ENCODE data around the gene OSBPL6.

Gene OSBPL6

GRCh38 chr2:178275600-178275999, 81.3 kb downstream of the OSBPL6 start:
- DNase-seq: no peak

- no peak for DNase-seq
These were observed 83.5 kb downstream of the OSBPL6 start for GRCh38 chr2:178277741-178278197.

GRCh38 chr2:178279142-178279541, 84.8 kb downstream of the OSBPL6 start:
- DNase-seq: no peak

GRCh38 chr2:178279636-178280035, 85.3 kb downstream of the OSBPL6 start:
- DNase-seq: no peak

- DNase-seq: peak in 3 of 6 experiments; percentile 3 to 56 (median 24)
These were observed 86.0 kb downstream of the OSBPL6 start for GRCh38 chr2:178280244-178280852.

- DNase-seq: no peak
These were observed 87.9 kb downstream of the OSBPL6 start for GRCh38 chr2:178282075-178282815.

- no peak for DNase-seq
These were observed 89.1 kb downstream of the OSBPL6 start for GRCh38 chr2:178283341-178283918.

GRCh38 chr2:178284613-178285286, 90.4 kb downstream of the OSBPL6 start:
- DNase-seq: no peak

- DNase-seq: no peak
These were observed 90.9 kb downstream of the OSBPL6 start for GRCh38 chr2:178285287-178285615.

- no peak for DNase-seq
These were observed 92.3 kb downstream of the OSBPL6 start for GRCh38 chr2:178286636-178287035.

- DNase-seq: no peak
These were observed 93.5 kb downstream of the OSBPL6 start for GRCh38 chr2:178287652-178288344.

GRCh38 chr2:178291703-178292102, 97.4 kb downstream of the OSBPL6 start:
- no peak for DNase-seq

GRCh38 chr2:178292586-178292985, 98.3 kb downstream of the OSBPL6 start:
- no peak for DNase-seq

- no peak for DNase-seq
These were observed 100.8 kb downstream of the OSBPL6 start for GRCh38 chr2:178295115-178295514.

GRCh38 chr2:178295906-178296305, 101.6 kb downstream of the OSBPL6 start:
- DNase-seq: no peak

GRCh38 chr2:178296394-178297090, 102.2 kb downstream of the OSBPL6 start:
- no peak for DNase-seq

GRCh38 chr2:178297091-178297411, 102.7 kb downstream of the OSBPL6 start:
- no peak for DNase-seq

- DNase-seq: no peak
These were observed 104.5 kb downstream of the OSBPL6 start for GRCh38 chr2:178298785-178299212.

GRCh38 chr2:178301649-178302238, 107.4 kb downstream of the OSBPL6 start:
- DNase-seq: no peak

- no peak for DNase-seq
These were observed 110.0 kb downstream of the OSBPL6 start for GRCh38 chr2:178304333-178304732.

- DNase-seq: no peak
These were observed 112.2 kb downstream of the OSBPL6 start for GRCh38 chr2:178306352-178307073.
